Umbilical cord (tissue), 2 donors: ENCODE results near the gene SNTG2. TPM values are rescaled to one million over a fixed set of nuclear protein-coding genes. Genes with fewer than 3 reads are reported as not detected.
"Not testable (repeated sequence)": the region's sequence is repeated elsewhere in the genome, so short reads cannot be mapped to it uniquely, and the experiment has no call there.

Experiments used
- DNase-seq: peaks from one replicate; pipeline ENCODE4 v3.0.0-alpha.2; 2015; ENCODE audit warnings: low spot score
- total RNA-seq: library from RNA; depleted of rRNA; stranded (reverse); fragments of >200 nt; gene quantifications from one replicate; pipeline ENCODE4 v1.2.3, GENCODE V29; 2014; ENCODE audit warnings: low replicate concordance; ENCODE audit not compliant: insufficient read depth

Gene SNTG2
- total RNA-seq, 1 donor from 2014 or later, result not detected

- no peak for DNase-seq
Measured at GRCh38 chr2:1088940-1089339, 138.3 kb downstream of the SNTG2 start.

GRCh38 chr2:1091895-1092585 lies 141.4 kb downstream of the SNTG2 start:
- DNase-seq, result no peak

GRCh38 chr2:1093668-1094067 lies 143.0 kb downstream of the SNTG2 start:
- not testable (repeated sequence) for DNase-seq

- no peak for DNase-seq
Measured at GRCh38 chr2:1097101-1097500, 146.5 kb downstream of the SNTG2 start.

GRCh38 chr2:1099418-1099817 lies 148.8 kb downstream of the SNTG2 start:
- DNase-seq, result no peak

- DNase-seq, result no peak
Measured at GRCh38 chr2:1101011-1101782, 150.5 kb downstream of the SNTG2 start.

- no peak for DNase-seq
Measured at GRCh38 chr2:1101982-1102590, 151.4 kb downstream of the SNTG2 start.

- no peak for DNase-seq
Measured at GRCh38 chr2:1104364-1104763, 153.7 kb downstream of the SNTG2 start.

- not testable (repeated sequence) for DNase-seq
Measured at GRCh38 chr2:1106344-1106743, 155.7 kb downstream of the SNTG2 start.

- no peak for DNase-seq
Measured at GRCh38 chr2:1115843-1116539, 165.3 kb downstream of the SNTG2 start.

- DNase-seq, result no peak
Measured at GRCh38 chr2:1117569-1117968, 166.9 kb downstream of the SNTG2 start.

- DNase-seq, result no peak
Measured at GRCh38 chr2:1125217-1125616, 174.6 kb downstream of the SNTG2 start.

- no peak for DNase-seq
Measured at GRCh38 chr2:1125633-1126370, 175.2 kb downstream of the SNTG2 start.

GRCh38 chr2:1129982-1130381 lies 179.3 kb downstream of the SNTG2 start:
- no peak for DNase-seq

GRCh38 chr2:1130922-1131321 lies 180.3 kb downstream of the SNTG2 start:
- DNase-seq, result no peak

GRCh38 chr2:1132328-1132969 lies 181.8 kb downstream of the SNTG2 start:
- no peak for DNase-seq

- DNase-seq, result not testable (repeated sequence)
Measured at GRCh38 chr2:1133896-1134295, 183.2 kb downstream of the SNTG2 start.

- no peak for DNase-seq
Measured at GRCh38 chr2:1134629-1135028, 184.0 kb downstream of the SNTG2 start.

- DNase-seq, result no peak
Measured at GRCh38 chr2:1136067-1136466, 185.4 kb downstream of the SNTG2 start.

GRCh38 chr2:1136846-1137245 lies 186.2 kb downstream of the SNTG2 start:
- peak; percentile 24 for DNase-seq

GRCh38 chr2:1137264-1137663 lies 186.6 kb downstream of the SNTG2 start:
- no peak for DNase-seq
